ENCODE measurements around the gene RASEF. TPM values are rescaled to one million over a fixed set of nuclear protein-coding genes. Genes with fewer than 3 reads are reported as not detected.

The RASEF gene
- total RNA-seq, 4 donors from 2014 or later = 0.40 to 9.9 (median 0.81) TPM

DNA sequence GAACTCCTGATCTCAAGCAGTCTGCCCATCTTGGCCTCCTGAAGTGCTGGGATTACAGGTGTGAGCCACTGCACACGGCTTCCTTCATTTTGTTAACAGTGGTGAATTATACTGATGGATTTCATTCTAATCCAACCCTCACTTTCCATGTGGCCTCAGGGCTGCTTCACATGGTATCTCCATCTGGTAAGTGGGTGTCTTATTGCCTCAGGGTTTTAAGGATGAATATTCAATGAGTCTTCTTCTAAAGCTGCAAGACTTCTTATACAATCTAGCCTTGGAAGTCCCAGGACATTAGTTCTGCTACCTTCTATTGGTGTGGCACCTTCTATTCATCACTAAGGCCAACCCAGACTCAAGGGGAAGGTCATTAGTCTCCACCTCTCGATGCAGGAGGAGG, 8.7 kb upstream of the RASEF start:
- Histone ChIP-seq H3K27ac (no peak overlapping the region), H3K27me3 (no peaks in the 10 kb centered on the region), H3K36me3 (no peaks in the 10 kb centered on the region), H3K9me3 (no peaks in the 10 kb centered on the region), H3K4me3 (no peak overlapping the region), H3K4me1 (no peaks in the 10 kb centered on the region)
- TF ChIP-seq, protein P1, sequence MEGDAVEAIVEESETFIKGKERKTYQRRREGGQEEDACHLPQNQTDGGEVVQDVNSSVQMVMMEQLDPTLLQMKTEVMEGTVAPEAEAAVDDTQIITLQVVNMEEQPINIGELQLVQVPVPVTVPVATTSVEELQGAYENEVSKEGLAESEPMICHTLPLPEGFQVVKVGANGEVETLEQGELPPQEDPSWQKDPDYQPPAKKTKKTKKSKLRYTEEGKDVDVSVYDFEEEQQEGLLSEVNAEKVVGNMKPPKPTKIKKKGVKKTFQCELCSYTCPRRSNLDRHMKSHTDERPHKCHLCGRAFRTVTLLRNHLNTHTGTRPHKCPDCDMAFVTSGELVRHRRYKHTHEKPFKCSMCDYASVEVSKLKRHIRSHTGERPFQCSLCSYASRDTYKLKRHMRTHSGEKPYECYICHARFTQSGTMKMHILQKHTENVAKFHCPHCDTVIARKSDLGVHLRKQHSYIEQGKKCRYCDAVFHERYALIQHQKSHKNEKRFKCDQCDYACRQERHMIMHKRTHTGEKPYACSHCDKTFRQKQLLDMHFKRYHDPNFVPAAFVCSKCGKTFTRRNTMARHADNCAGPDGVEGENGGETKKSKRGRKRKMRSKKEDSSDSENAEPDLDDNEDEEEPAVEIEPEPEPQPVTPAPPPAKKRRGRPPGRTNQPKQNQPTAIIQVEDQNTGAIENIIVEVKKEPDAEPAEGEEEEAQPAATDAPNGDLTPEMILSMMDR (IDR thresholded peaks at IDR 0.05) = no peak
- TF ChIP-seq POLR2A (IDR thresholded peaks at IDR 0.05) = no peak
- DNase-seq = no peak
- intact Hi-C loops (cut with DNase I; ENCODE audit: low total_unique reads) = no loop called here

DNA sequence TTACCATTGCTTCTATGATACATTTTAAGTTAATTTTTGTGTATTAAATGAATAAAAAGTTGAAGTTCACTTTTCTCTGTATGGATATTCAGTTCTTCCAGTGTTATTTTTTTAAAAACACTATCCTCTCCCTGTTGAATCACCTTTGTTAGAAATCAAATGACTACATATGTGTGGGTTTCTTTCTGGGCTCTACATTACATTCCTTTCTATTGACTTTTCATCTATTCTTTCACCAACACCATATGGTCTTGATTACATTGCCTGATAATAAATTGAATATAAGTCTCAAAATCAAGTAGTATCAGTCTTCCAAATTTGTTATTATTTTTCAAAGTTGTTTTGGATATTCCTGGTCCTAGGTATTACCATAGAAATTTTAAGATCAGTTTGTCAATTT, 7.3 kb upstream of the RASEF start:
- Histone ChIP-seq H3K27me3 (no peaks in the 10 kb centered on the region), H3K4me3 (no peak overlapping the region), H3K27ac (no peak overlapping the region), H3K4me1 (no peaks in the 10 kb centered on the region), H3K36me3 (no peaks in the 10 kb centered on the region), H3K9me3 (no peaks in the 10 kb centered on the region)
- intact Hi-C loops (cut with DNase I; ENCODE audit: low total_unique reads) = no loop called here
- no peak for DNase-seq
- no peak for TF ChIP-seq POLR2A (IDR thresholded peaks at IDR 0.05)
- TF ChIP-seq, protein P1 (IDR thresholded peaks at IDR 0.05) = no peak

DNA sequence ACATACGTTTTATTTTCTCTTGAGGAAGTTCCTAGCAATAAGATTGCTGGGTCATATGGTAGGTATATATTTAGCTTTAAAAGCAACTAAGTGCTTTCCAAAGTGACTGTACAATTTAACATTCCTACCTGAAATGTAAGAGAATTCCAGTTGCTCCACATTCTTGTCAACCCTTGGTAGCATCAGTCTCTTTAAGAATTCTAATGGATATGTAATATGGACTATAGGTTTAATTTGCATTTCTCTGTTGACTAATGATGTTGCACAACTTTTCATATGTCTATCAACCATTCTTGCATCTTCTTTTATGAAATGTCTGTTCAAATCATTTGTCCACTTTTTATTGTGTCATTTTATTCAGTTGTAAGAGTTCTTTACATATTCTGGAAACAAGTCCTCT, 6.7 kb upstream of the RASEF start:
- no peaks in the 10 kb centered on the region for H3K36me3 ChIP-seq
- TF ChIP-seq, protein P1 (IDR thresholded peaks at IDR 0.05) = no peak
- TF ChIP-seq POLR2A (IDR thresholded peaks at IDR 0.05) = no peak
- intact Hi-C loops (cut with DNase I; ENCODE audit: low total_unique reads) = no loop called here
- DNase-seq = no peak
- H3K9me3 ChIP-seq = no peaks in the 10 kb centered on the region
- H3K27ac ChIP-seq = no peak overlapping the region
- H3K4me1 ChIP-seq = no peaks in the 10 kb centered on the region
- H3K27me3 ChIP-seq = no peaks in the 10 kb centered on the region
- H3K4me3 ChIP-seq = no peak overlapping the region

DNA sequence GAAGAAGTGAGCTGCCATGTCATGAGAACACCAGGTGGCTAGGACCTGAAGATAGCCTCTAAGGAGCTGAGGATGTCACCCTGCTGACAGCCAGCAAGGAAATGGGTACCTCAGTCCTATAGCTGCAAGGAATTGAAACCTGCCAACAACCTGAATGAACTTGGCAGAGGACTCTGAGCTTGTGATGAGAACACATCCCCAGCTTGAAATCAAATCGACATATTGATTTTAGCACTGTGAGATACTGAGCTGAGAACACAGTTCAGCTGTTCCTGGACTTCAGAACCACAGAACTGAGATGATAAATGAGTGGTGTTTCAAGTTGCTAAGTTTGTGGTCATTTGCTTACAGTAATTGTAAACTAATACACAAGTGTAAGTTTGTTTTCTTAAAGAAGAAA, 5.5 kb upstream of the RASEF start:
- intact Hi-C loops (cut with DNase I; ENCODE audit: low total_unique reads) = no loop called here
- no peak overlapping the region for H3K27ac ChIP-seq
- TF ChIP-seq, protein P1 (IDR thresholded peaks at IDR 0.05) = no peak
- no peak for TF ChIP-seq POLR2A (IDR thresholded peaks at IDR 0.05)
- H3K9me3 ChIP-seq = no peaks in the 10 kb centered on the region
- H3K4me3 ChIP-seq = no peak overlapping the region
- no peaks in the 10 kb centered on the region for H3K27me3 ChIP-seq
- H3K36me3 ChIP-seq = no peaks in the 10 kb centered on the region
- H3K4me1 ChIP-seq = no peaks in the 10 kb centered on the region
- no peak for DNase-seq

DNA sequence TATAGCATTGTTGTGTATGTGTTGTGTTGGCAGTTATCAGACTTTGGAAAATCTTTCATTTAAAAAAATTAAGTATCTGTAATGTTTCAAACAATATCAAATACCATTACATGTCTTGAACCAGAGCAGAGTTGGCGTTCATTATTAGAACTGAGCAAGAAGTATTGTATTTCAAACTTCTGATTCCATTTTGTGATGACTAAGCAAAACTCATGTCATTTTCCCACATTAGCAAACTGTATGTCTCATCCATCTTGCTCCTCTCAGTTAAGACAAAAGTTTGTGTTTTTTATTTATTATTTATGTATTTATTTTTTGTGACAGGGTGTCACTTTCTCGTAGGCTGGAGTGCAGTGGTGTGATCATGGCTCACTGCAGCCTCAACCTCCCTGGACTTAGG, 4.6 kb upstream of the RASEF start:
- Histone ChIP-seq H3K9me3 (no peaks in the 10 kb centered on the region), H3K27ac (no peak overlapping the region), H3K27me3 (no peaks in the 10 kb centered on the region), H3K4me3 (no peak overlapping the region), H3K36me3 (no peaks in the 10 kb centered on the region), H3K4me1 (no peaks in the 10 kb centered on the region)
- TF ChIP-seq, protein P1 (IDR thresholded peaks at IDR 0.05) = no peak
- TF ChIP-seq POLR2A (IDR thresholded peaks at IDR 0.05) = no peak
- no peak for DNase-seq
- intact Hi-C loops (cut with DNase I; ENCODE audit: low total_unique reads) = no loop called here

Measured in uterus (tissue), 4 donors.